Subcutaneous abdominal adipose tissue (tissue), 5 donors: Measurements from ENCODE around the gene ZBTB16.

Source experiments
- H3K27ac ChIP-seq: one replicate; pipeline ENCODE4 v1.7.0; 2013; ENCODE audit warnings: low read depth, mild to moderate bottlenecking, inconsistent platforms, low read length, moderate library complexity
- H3K27me3 ChIP-seq, 5 donors: one replicate each; pipeline ENCODE4 v1.7.0; 2013; ENCODE audit warnings: low read length in 5 of 5, inconsistent platforms in 1 of 5; ENCODE audit not compliant: control insufficient read depth in 5 of 5, insufficient read depth in 4 of 5
- H3K36me3 ChIP-seq, 5 donors: one replicate each; pipeline ENCODE4 v1.7.0; 2013; ENCODE audit warnings: low read length in 5 of 5; ENCODE audit not compliant: control insufficient read depth in 5 of 5, insufficient read depth in 5 of 5
- H3K4me1 ChIP-seq, 5 donors: one replicate each; pipeline ENCODE4 v1.7.0; 2013; ENCODE audit warnings: low read length in 5 of 5, mild to moderate bottlenecking in 3 of 5, moderate library complexity in 1 of 5; ENCODE audit not compliant: control insufficient read depth in 5 of 5, insufficient read depth in 5 of 5
- H3K4me3 ChIP-seq, 5 donors: one replicate each; pipeline ENCODE4 v1.7.0; 2013; ENCODE audit warnings: low read length in 5 of 5, low read depth in 1 of 5
- H3K9ac ChIP-seq, 5 donors: one replicate each; pipeline ENCODE4 v1.7.0; 2013; ENCODE audit warnings: low read length in 5 of 5, mild to moderate bottlenecking in 4 of 5, moderate library complexity in 3 of 5
- H3K9me3 ChIP-seq, 5 donors: one replicate each; pipeline ENCODE4 v1.7.0; 2013; ENCODE audit warnings: low read length in 5 of 5; ENCODE audit not compliant: control insufficient read depth in 5 of 5
- donor health status: healthy.
- donor health status: healthy.
- donor health status: healthy.
- donor health status: healthy.
- donor health status: healthy.

Gene ZBTB16

DNA sequence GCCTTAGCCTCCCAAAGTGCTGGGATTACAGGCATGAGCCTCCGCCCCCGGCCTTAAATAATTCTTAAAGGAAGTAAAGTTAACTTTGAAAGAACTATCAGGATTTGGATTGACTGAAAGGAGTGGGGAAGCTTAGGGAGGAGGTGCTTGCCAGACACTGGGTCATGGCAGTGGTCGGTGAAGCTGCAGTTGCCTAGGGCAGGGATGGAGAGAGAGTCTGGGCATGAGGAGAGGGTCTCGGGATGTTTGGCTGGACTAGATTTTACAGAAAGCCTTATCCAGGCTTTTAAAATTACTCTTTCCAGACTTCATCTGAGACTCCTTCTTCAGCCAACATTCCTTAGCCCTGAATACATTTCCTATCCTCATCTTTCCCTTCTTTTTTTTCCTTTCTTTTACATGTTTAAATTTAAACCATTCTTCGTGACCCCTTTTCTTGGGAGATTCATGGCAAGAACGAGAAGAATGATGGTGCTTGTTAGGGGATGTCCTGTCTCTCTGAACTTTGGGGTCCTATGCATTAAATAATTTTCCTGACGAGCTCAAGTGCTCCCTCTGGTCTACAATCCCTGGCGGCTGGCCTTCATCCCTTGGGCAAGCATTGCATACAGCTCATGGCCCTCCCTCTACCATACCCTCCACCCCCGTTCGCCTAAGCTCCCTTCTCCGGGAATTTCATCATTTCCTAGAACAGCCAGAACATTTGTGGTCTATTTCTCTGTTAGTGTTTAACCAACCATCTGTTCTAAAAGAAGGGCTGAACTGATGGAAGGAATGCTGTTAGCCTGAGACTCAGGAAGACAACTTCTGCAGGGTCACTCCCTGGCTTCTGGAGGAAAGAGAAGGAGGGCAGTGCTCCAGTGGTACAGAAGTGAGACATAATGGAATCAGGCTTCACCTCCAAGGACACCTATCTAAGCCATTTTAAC, 236.4 kb downstream of the ZBTB16 start, which contains the start of gene NNMT:
Gene NNMT, plus strand, starts transcription at position 724 of the 929 bp plus-strand sequence. Its CDS starts 158 bp downstream, at position 882.
- peak within 1 kb of the TSS; percentile 82 to 98 (median 89) for H3K9ac ChIP-seq
- peak within 1 kb of the TSS; percentile 99 for H3K27ac ChIP-seq
- H3K9me3 ChIP-seq = peaks cover 0 to 6% (median 4%) of the 10 kb centered on the region in 5 donors
- peaks cover 9 to 23% (median 14%) of the 10 kb centered on the region in 5 donors for H3K36me3 ChIP-seq
- H3K27me3 ChIP-seq = no peaks in the 10 kb centered on the region
- H3K4me1 ChIP-seq = peaks cover 5 to 49% (median 38%) of the 10 kb centered on the region in 5 donors
- peak within 1 kb of the TSS; percentile 70 to 90 (median 87) for H3K4me3 ChIP-seq

DNA sequence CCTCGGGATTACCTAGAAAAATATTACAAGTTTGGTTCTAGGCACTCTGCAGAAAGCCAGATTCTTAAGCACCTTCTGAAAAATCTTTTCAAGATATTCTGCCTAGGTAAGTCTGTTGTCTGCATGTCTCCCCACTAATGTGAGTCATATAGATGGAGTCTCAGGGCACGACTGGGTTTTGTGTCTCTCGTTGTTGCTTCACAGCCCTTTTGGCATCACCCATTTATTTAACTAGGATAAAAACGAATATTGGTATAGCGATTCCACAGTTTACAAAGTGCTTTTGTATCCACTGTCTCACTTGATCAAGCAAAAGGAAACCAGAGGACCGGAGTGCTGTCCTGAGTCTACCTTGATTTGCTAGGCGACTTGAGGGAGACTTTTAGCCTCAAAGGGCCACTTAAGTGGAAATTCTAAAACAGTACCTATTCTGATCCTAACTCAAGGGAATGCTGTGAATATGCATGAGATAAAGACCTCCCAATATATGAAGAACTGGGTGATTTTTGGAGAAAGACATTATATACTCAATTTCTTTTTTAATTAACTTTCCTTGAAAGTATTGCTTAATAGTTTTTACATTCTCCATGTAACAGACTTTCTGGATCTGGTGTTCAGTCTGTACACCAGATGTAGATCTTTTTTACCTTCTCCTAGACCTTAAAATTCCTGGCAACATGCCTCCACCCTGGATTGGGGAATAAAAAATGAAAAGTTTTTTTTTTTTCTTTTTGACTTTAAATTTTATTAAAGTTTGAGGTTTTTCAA, 237.3 kb downstream of the ZBTB16 start:
- Histone ChIP-seq H3K27ac (peak overlapping the region; percentile 99), H3K27me3 (no peaks in the 10 kb centered on the region), H3K4me3 (peak overlapping the region; percentile 70 to 90 (median 87)), H3K9ac (peak overlapping the region; percentile 82 to 98 (median 89)), H3K36me3 (peaks cover 17 to 31% (median 22%) of the 10 kb centered on the region in 5 donors), H3K9me3 (peaks cover 0 to 14% (median 9%) of the 10 kb centered on the region in 5 donors), H3K4me1 (peaks cover 5 to 41% (median 33%) of the 10 kb centered on the region in 5 donors)

DNA sequence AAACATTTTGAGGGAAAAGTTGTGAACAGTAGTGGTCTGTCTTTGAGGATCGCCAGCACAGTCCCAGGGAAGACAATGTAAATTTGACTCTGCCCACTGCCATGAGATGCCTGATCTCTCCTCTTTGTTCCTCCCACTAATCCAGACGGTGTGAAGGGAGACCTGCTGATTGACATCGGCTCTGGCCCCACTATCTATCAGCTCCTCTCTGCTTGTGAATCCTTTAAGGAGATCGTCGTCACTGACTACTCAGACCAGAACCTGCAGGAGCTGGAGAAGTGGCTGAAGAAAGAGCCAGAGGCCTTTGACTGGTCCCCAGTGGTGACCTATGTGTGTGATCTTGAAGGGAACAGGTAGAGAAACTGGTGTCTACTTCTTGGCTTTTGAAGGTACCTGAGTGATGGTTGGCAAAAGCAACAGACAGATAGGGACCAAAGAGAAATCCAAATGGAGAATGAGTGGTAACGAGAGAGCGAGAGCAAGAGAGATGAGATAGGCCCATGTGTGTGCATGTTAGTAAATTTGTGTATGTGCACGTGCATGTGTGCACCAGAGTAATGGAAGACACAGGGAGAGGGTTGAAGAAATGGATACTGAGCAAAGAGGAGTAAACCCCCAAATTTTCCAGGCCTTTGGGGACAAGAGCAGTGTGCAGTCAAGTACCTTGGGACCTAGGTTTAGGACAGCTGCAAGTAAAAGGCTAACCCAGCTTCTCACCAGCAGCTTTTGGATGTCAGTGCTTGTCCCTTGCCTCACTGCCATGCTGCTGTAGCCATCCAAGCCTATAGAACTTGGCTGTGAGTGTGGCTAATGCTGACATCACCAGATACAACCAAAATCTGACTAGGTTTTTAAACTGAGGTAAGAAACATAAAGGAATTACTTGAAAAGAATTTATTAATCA, 238.5 kb downstream of the ZBTB16 start:
- H3K27ac ChIP-seq = peak overlapping the region; percentile 99
- peaks cover 17 to 35% (median 22%) of the 10 kb centered on the region in 5 donors for H3K36me3 ChIP-seq
- H3K9me3 ChIP-seq = peaks cover 0 to 17% (median 9%) of the 10 kb centered on the region in 5 donors
- H3K4me3 ChIP-seq = peak overlapping the region; percentile 70 to 90 (median 87)
- H3K9ac ChIP-seq = peak overlapping the region in 4 of 5 donors; percentile 82 to 98 (median 92)
- H3K4me1 ChIP-seq = peaks cover 0 to 34% (median 29%) of the 10 kb centered on the region in 5 donors
- H3K27me3 ChIP-seq = no peaks in the 10 kb centered on the region

DNA sequence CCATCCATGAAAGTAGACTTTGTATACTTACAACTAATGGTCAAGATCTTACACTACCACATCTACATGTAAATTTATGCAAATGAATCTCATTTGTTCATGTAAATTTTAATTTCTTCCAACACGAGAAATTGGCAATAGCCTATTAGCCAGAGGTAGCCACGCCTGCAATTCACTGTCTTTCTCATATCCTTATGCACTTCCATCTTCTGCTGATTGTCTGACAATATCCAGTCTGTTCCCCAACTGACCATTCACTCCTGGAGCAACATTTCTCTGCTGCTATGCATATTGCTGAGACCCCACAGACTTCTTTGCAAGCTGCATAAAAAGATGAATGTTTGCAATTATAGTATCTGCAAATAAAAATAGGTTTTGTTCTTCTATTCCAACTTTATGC, 239.2 kb downstream of the ZBTB16 start:
- Histone ChIP-seq H3K27me3 (no peaks in the 10 kb centered on the region), H3K27ac (peak overlapping the region; percentile 99), H3K36me3 (peaks cover 17 to 35% (median 22%) of the 10 kb centered on the region in 5 donors), H3K9ac (peak overlapping the region in 3 of 5 donors; percentile 82 to 98 (median 89)), H3K9me3 (peaks cover 0 to 17% (median 9%) of the 10 kb centered on the region in 5 donors), H3K4me1 (peaks cover 0 to 38% (median 29%) of the 10 kb centered on the region in 5 donors), H3K4me3 (peak overlapping the region; percentile 70 to 90 (median 87))
